ENCODE data around the gene BIK.

The BIK gene

GRCh38 chr22:43163241-43163795, 52.8 kb downstream of the BIK start:
- no peak for DNase-seq

- no peak for DNase-seq
These were observed 54.1 kb downstream of the BIK start for GRCh38 chr22:43164636-43165035.

GRCh38 chr22:43166132-43166930, 55.8 kb downstream of the BIK start:
- DNase-seq, result no peak

- no peak for DNase-seq
These were observed 56.5 kb downstream of the BIK start for GRCh38 chr22:43167001-43167589.

- no peak for DNase-seq
These were observed 58.1 kb downstream of the BIK start for GRCh38 chr22:43168471-43169309.

GRCh38 chr22:43169310-43170130, 59.0 kb downstream of the BIK start:
- no peak for DNase-seq

GRCh38 chr22:43170131-43170480, 59.6 kb downstream of the BIK start:
- DNase-seq, result no peak

- no peak for DNase-seq
These were observed 60.5 kb downstream of the BIK start for GRCh38 chr22:43171019-43171491.

- DNase-seq, result no peak
These were observed 61.1 kb downstream of the BIK start for GRCh38 chr22:43171607-43172006.

GRCh38 chr22:43172191-43172590, 61.6 kb downstream of the BIK start:
- no peak for DNase-seq

- DNase-seq, result no peak
These were observed 63.0 kb downstream of the BIK start for GRCh38 chr22:43173566-43173965.

GRCh38 chr22:43173976-43174720, 63.6 kb downstream of the BIK start:
- DNase-seq, result no peak

- DNase-seq, result no peak
These were observed 64.5 kb downstream of the BIK start for GRCh38 chr22:43174941-43175531.

GRCh38 chr22:43176090-43176489, 65.5 kb downstream of the BIK start:
- no peak for DNase-seq

- DNase-seq, result no peak
These were observed 66.9 kb downstream of the BIK start for GRCh38 chr22:43177479-43177878.

All from stimulated activated CD4-positive, alpha-beta T cell treated with anti-CD3 and anti-CD28 coated beads, Interleukin-4, amount 100 ng/mL, for 1 hour (primary cell).